Effector CD8-positive, alpha-beta T cell (primary cell): ENCODE results near the gene PDE9A.

Experiments
- DNase-seq: peaks from one replicate; lab custom pipeline; 2025; lab: John Stamatoyannopoulos, UW

PDE9A gene

GRCh38 chr21:42657676-42658319 is 4.4 kb downstream of the PDE9A start:
- DNase-seq: no peak

- DNase-seq: no peak
Observed at GRCh38 chr21:42658320-42659105, 5.1 kb downstream of the PDE9A start.

GRCh38 chr21:42659416-42660117 is 6.1 kb downstream of the PDE9A start:
- DNase-seq: no peak

- no peak for DNase-seq
Observed at GRCh38 chr21:42660118-42660470, 6.7 kb downstream of the PDE9A start.

DNA sequence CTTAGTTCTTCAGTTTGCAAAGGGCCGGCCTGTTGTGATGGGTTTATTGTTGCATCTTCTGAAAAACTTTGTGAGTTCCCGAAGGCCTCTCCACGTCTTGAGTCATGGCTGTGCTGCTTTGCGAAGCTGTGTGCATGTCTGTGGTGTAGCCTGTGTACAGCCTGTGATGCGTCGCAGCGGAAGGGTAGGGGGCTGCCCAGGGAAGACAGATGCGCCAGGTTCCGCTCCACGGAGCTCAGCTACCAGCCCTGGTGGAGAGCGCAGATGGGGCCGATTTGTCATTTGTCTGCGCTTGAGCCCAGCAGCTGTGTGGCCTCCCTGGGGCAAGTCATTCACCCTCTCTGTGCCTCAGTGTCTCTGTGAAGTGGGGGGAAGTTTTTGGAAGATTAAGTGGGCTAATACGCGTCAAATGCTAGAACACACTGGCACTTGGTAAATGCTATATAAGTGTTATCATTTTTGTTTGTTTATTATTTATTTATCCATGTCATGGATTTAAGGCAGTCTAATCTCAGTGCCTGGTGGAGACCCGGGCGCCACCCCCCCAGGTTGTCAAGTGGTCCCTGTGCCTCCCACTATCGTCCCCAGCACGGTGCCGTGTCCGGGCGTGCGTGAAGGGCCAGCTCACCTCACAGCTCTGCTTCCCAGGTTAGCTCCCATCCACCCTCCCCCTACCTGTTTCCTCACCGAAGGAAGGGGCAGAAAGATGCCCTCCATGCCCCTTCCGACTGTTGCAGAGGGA is 8.4 kb downstream of the PDE9A start:
- DNase-seq: no peak

- no peak for DNase-seq
Observed at GRCh38 chr21:42662430-42663199, 9.2 kb downstream of the PDE9A start.

DNA sequence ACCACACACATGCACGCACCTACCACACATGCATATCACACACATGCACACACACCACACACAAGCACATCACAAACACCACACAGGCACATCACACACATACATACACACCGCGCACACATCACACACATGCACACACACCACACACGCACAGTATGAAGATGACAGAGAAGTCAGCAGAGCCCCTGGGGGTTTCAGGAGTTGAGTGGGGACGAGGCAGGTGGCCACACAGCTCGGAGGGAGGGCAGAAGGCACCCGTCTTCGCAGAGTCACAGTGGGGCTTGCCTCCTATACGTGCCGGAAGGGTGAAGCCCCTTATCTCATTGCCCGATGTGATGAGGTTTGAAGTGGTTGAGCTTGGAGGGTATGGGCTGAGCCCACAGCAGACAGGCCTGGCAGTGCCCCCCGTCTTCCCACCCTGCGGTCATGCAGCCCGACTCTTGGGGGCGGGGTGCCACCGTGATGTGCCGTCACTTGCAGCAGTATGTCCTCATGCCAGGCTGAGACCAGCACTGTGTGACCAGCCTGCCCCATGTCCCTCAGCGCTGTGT is 9.9 kb downstream of the PDE9A start:
- DNase-seq: no peak

DNA sequence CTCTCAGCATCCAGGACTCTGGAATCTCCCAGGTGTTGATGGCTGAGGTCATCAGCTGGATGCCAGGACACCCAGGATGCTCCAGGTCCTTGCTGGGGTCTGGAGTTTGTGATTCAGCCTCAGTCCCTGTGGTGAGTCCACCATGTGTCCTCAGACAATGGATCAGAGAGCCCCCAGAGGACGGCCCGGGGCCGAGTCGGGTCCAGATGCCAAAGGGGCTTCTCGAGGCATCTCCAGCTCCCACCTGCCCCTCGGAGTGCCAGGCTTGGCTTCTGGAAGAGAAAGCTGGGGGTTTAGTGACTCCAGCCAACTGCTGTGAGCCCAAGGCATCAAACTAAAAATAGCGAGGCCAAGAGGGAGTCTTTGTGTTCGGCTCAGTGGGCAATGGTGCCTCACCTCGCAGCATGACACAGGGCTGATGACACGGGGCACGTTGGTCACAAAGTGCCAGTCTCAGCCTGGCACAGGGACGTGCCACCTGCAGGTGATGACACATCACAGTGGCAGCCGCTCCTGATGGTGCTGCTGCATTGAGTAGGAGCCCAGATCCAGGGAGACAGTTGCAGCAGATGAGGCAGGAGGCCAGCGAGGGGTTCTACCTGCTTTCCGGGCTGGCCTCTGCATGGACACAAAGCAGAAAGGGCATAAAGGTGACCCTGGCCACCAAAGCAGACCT is 10.6 kb downstream of the PDE9A start:
- no peak for DNase-seq

DNA sequence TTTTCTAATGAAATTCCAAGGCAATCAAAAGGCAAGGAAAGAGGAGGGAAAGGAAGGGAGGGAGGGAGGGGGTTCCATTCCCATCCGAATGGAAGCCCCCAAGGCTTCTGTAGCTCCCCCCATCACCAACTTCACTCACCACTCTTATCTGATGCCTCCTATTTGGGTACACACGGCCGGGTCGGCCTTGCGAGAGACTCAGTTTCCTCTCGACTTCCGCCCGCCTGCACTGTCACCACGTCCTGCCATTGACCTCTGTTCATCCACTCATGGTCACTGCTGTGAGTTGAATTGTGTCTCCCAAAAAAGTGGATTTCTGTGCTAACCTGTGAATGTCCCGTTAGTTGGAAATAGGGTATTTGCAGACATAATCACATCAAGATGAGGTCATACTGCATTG is 11.2 kb downstream of the PDE9A start:
- no peak for DNase-seq

GRCh38 chr21:42665026-42665425 is 11.6 kb downstream of the PDE9A start:
- DNase-seq: no peak

GRCh38 chr21:42665484-42665883 is 12.1 kb downstream of the PDE9A start:
- DNase-seq: no peak

DNA sequence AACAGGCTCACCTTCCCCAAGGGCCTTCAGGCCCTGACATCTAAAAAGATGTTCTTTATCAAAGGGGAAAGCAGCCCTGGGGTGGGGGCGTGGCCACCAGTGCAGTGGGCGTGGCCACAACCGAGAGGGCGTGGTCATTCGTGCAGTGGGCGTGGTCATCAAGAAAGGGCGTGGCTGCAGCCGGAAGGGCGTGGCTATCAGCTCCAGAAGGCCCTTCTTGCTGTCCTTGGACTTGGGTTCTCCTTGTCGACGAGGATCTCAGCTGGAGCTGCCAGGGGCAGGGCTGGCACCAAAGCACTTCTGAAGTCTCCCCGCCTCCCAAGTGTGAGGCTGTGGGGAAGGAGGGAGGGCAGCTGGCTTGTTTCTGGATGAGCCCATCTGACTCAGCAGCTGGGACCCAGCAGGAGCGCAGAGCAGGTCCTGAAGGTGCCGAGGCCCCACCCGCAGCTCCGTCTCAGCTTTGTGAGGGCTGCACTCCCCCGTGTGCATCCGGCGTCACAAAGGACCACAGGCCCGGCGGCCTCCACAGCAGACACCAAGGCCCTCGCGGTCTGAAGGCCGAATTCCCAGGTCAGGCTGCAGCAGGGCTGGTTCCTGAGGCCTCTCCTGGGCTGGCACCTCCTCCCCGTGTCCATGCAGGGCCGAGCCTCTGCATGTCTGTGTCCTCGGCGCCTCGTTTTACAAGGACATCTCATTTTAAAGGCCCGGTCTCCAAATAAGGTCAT is 12.8 kb downstream of the PDE9A start:
- DNase-seq: peak; percentile 36

- DNase-seq: no peak
Observed at GRCh38 chr21:42666925-42667324, 13.5 kb downstream of the PDE9A start.

DNA sequence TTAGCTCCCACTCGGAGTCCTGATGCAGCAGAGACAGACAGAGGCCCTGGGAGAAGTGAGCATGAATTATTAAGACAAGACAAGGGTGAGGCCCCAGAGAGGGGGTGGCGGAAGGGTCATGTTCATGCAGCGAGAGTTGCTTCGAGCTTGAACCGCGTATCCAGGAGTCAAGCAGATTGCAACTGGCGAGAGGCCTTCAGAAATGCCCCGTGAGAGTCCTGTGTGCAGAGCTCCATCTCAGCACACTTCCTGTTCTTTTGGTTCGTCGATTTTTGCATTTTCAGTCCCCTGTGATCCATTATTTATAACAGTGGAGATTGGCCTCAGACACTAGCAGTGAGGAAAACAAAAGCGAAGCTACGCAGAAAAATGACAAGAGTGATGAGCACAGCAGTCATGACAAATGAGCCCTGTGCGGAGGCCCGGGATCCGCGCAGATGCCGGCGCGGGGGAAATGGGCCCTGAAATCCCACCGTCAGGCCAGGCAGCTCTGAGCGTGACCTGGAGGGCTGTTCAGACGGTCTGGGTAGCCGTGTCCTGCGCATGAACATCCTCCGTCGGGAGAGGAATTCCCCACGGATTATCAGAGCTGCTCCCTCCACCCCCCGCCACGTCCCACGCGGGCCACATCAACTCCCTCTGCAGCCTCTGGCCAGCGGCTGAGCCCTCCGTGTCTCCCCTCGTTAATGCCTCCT is 15.0 kb downstream of the PDE9A start:
- no peak for DNase-seq

GRCh38 chr21:42669041-42669440 is 15.6 kb downstream of the PDE9A start:
- no peak for DNase-seq

DNA sequence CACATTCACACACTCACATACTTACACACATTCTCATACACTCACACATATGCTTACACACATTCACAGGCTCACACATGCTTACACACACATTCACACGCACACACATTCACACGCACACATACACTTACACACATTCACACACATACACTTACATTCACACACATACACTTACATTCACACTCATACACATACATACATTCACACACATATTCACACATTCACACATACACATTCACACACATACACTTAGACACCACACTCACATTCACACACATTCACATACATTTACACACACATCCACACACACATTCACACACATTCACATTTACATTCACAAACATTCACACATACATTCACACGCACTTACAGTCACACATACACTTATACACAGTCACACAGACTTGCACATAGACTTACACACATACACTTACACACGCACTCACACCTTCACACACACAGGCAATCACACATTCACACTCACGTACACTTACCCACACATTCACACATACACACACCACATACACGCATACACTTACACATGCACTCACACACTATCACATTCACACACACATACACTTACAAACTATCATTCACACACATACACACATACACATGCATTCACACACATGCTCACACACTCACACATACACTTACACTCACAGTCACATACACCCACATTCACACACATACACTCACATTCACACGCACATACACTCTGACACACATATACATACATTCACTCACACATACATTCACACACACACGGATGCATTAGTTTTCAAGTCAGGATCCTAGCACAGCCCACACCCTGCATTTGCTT is 16.8 kb downstream of the PDE9A start:
- no peak for DNase-seq

DNA sequence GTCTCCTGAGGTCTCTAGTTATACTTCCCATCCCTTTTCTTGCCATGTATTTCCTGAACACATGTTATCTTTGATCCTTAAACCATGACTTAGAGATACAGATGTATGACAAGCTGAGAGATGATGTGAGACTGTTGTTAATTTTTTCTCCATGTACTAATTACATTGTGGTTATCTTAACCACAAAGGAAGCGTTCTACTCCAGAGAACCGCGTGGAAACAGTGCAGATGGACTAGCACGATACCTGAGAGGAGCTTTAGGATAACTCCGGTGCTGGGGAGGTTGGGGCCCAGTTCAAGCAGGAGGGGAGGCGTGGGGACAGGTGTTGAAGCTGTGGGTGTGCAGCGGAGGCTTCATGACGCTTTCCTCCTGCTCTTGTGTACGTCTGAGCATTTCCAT is 17.5 kb downstream of the PDE9A start:
- no peak for DNase-seq

DNA sequence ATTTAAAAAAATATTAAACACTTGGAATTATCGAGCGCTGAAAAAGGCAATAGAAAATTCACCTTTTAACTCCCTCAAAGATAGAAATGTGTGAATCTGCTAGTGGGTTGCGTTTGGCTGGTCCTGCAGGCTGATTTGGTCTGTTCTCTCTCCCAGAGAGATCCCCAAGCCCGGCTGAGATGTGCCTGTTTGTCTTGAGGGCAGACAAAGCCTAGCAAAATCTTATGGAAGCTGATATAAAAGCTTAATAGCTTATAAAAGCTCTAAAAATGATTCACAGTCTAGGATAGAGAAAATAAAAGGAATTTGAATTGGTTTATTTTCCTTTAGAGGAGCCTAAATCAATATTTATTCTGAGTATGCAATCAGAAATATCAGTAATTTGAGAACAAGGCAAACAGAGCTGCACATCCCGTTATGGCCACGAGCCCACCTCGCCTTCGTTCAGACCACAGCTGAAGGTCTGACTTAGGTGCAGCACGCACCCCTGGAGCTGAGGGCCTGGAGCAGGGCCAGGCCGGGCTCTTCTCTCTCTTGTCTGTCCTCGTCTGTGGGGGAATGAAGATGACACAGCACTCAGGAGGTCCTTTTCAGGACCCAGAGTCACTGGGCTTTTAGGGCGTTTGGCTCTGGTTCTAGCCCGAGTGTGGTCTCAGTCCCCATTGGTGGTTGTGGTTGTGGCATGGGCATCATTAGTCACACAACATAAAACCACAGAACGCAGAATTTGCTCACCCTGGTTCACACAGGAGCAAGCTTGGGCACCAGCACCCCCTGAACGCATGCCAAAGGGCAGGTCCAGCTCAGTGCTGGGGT is 18.6 kb downstream of the PDE9A start:
- DNase-seq: no peak
